Right hindlimb (tissue), 1 donor: ENCODE results near the gene FATE1.

ENCODE experiments used
- DNase-seq: peaks from one replicate; pipeline ENCODE4 v3.0.0-alpha.2; 2018

FATE1 gene

DNA sequence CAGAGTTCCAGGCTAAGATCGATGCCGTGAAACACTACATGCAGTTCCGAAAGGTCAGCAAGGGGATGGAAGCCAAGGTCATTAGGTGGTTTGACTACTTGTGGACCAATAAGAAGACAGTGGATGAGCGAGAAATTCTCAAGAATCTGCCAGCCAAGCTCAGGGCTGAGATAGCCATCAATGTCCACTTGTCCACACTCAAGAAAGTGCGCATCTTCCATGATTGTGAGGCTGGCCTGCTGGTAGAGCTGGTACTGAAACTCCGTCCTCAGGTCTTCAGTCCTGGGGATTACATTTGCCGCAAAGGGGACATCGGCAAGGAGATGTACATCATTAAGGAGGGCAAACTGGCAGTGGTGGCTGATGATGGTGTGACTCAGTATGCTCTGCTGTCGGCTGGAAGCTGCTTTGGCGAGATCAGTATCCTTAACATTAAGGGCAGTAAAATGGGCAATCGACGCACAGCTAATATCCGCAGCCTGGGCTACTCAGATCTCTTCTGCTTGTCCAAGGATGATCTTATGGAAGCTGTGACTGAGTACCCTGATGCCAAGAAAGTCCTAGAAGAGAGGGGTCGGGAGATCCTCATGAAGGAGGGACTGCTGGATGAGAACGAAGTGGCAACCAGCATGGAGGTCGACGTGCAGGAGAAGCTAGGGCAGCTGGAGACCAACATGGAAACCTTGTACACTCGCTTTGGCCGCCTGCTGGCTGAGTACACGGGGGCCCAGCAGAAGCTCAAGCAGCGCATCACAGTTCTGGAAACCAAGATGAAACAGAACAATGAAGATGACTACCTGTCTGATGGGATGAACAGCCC is 28.0 kb downstream of the FATE1 start:
- no peak for DNase-seq

DNA sequence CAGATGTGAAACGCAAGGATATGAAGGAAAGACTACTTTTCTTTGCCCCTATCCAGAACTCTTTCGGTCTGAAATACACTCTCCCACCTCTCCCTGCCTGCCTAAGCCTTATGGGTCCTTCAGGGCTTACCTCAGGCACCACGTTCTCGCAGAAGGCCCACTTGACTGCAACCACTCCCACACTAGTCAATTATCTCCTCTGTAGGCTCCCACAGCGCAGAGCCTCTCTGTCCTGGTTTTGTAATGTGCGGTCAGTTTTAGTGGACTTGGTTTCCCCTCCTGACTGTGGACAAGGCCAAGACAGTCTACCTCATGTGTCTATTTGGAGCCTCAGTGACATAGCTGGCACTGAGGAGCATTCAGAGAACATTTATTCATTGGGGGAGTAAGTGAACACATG is 29.8 kb downstream of the FATE1 start:
- DNase-seq = no peak

DNA sequence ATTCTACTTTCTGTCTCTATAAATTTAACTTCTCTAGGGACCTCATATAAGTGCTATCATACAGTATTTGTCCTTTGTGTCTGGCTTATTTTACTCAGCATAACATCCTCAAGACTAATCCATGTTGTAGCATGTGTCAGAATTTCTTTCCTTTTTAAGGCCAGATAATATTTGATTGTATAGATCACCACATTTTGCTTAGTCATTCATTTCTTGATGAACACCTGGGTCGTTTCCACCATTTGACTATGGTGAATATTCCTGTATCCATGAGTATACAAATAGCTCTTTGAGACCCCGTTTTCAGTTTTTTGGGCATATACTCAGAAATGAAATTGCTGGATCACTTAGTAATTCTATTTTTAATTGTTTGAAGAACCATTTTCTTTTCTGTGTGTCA is 30.7 kb downstream of the FATE1 start:
- DNase-seq = no peak

DNA sequence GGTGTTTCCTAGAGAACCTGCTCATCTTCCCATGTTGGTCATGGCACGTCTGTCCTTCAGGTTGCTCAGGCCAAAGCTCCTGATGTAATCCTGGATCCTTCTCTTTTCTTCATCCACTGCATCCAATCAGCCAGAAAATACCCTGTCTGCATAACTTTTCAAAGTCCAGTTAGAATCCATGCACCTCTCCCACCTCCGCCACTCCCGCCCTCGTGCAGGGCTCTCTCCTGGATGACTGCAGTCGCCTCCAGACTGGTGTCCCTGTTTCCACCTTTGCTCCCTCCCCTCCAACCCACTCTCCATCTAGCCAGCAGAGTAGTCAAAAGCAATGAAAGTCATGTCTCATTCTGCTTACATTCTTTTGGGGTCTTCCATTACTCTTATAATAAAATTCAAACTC is 34.7 kb downstream of the FATE1 start:
- no peak for DNase-seq

DNA sequence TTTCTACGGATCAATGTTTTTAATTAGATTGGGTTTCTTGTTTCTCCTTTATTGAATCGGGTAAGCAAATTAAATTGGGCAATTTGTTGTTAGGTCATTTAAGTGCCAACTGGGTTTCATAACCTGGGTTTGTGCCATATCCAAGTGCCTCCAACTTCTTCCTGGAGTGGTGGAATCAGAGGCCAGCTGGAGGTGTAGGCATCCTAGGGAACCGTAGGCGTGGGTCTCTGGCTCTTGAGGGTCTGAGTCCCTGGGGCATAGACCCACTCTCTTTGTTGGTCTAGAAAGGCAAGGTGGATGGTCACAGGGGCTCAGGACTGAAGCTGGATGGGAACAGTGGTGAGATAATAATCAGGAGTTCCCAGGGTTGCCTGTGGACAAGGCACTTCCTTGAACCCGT is 37.0 kb downstream of the FATE1 start:
- DNase-seq = no peak

- DNase-seq = peak; percentile 73
These were observed 37.6 kb downstream of the FATE1 start for GRCh38 chrX:151753313-151754046.

DNA sequence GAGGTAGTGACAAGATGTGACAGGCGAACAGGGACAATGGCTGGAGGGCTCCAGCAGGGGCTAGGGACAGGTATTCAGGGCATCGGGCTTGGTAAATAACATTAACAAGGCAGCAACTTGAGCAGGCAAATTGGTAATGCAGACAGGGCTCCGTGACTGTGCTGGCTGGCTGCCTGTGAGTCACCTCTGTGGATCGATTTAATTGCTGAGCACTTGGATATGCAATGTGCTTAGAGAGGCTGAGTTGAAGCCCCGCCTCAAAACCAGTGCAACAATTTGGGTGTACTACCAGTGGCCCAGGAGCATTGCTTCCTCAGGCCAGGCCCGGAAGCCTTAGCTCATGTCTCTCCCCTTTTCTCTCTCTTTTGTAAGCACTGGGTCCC is 38.2 kb downstream of the FATE1 start:
- peak; percentile 23 for DNase-seq

GRCh38 chrX:151754641-151755215 is 38.9 kb downstream of the FATE1 start:
- DNase-seq = peak; percentile 51

- DNase-seq = no peak
These were observed 43.3 kb downstream of the FATE1 start for GRCh38 chrX:151759041-151759708.

DNA sequence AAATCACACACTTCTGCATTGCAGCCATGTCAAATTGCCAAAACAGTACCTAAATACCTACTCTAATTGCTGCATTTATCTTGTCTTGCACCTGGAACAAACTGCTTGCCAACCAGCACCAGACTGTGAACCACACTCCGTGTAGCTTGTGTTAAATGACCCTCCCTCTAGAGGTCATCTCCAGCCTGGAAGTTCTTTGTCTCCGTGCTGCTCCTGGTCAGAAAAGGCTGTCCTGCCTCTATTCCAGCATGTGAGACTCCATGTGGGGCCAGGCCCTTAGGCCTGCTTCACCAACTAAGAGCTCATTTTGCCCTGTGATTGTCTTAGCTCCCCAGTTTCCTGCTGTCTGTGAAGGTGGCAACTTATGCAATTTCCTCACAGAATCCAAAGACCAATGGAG is 47.0 kb downstream of the FATE1 start:
- no peak for DNase-seq

GRCh38 chrX:151763711-151764110 is 47.9 kb downstream of the FATE1 start:
- DNase-seq = no peak

DNA sequence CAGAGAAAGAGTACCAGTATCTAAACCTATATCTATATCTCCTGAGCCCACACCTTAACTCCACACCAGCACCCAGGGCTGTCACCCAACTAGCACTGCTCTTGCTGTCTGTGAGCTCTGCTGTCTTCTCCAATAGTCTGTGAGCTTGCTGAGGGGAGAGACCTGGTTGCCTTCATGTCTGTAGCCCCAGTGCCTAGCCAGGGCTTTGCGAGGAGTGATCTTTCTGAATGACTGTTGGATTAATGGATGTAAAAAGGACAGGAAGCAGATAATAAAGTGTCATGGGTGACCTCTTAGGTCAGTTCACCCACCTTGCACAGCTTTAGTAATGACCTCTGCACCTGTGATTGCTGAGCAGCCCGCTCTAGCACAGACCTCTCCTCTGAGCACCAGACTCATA is 49.2 kb downstream of the FATE1 start:
- no peak for DNase-seq

DNA sequence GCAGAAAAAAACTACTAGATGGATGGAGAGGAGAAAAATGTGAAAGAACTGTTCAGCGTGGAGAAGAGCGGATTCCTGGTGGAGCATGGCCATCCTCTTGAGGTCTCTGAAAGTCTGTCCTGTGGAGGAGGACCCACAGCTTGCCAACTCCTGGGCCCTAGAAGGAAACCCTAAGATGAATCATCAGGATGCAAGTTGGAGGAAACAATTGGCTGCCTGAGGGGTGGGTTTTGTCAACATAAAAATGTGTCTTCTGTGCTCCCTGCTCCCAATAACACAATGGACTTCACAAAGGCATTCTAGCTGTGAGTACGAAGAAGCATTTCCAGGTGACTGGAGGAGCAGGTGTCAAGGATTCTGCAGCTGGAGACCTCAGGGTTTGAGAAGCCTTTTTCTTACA is 55.9 kb downstream of the FATE1 start:
- no peak for DNase-seq
